ENCODE results near the gene NFKBIE.

GRCh38 chr6:44219815-44220784 is 45.3 kb downstream of the NFKBIE start:
- TF ChIP-seq, protein P1, sequence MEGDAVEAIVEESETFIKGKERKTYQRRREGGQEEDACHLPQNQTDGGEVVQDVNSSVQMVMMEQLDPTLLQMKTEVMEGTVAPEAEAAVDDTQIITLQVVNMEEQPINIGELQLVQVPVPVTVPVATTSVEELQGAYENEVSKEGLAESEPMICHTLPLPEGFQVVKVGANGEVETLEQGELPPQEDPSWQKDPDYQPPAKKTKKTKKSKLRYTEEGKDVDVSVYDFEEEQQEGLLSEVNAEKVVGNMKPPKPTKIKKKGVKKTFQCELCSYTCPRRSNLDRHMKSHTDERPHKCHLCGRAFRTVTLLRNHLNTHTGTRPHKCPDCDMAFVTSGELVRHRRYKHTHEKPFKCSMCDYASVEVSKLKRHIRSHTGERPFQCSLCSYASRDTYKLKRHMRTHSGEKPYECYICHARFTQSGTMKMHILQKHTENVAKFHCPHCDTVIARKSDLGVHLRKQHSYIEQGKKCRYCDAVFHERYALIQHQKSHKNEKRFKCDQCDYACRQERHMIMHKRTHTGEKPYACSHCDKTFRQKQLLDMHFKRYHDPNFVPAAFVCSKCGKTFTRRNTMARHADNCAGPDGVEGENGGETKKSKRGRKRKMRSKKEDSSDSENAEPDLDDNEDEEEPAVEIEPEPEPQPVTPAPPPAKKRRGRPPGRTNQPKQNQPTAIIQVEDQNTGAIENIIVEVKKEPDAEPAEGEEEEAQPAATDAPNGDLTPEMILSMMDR (IDR thresholded peaks at IDR 0.05; ENCODE audit: poor library complexity, severe bottlenecking): no peak
- no peak for TF ChIP-seq TAF1 (IDR thresholded peaks at IDR 0.05; ENCODE audit: low read depth)
